NCI-H748 treated with DMSO at 0.1 percent for 48 hours (cell line): ENCODE data around the gene SLC15A3.

Experiments
- DNase-seq: peaks from one replicate; lab custom pipeline; 2025; lab: John Stamatoyannopoulos, UW

Gene SLC15A3

DNA sequence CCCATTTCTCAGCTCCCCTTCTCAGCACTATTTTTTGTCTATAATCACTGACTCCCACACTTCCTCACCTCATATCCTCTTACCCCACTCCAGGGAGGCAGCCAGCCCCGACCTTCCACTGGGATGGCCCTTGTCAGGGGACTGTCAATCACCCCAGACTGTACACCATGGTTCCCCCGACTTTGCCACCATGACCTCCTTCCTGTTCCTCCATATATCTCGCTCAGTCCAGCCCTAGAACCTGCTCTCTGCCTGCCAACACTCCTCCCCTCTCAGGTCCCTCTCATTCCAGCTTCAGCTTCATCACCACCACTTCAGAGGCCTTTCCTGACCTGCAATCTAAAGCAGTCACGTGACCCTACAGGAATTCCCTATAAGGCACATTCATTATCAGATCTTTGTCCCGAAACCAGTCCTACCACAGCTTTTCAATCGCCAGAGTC, 62.1 kb downstream of the SLC15A3 start:
- DNase-seq: no peak

DNA sequence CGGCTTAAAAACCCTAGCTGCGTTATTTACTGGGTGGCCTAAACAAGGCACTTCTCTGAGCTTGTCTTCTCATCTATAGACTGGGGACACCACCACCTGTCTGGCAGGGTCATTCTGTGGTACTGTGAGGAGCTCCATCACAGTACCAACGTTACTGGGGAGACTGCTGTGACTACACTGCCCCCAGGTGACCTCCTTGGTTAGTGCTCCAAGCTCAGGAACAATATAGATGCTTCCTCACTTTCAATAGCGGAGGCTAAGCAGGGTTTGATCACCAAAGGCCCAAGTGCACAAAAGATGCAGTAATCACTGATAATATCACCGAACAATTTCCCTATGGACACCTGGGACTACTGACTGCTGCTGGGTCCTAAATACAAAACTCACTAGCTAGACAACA, 64.4 kb downstream of the SLC15A3 start:
- peak; percentile 33 for DNase-seq
